NCI-H2029 treated with DMSO at 0.1 percent for 48 hours (cell line): ENCODE measurements around the gene KANSL1L.
A peak's percentile ranks its signal among the peaks of the same experiment; 100 is the strongest.

Experiments used
- DNase-seq: peaks from one replicate; lab custom pipeline; 2025; lab: John Stamatoyannopoulos, UW

KANSL1L gene

DNA sequence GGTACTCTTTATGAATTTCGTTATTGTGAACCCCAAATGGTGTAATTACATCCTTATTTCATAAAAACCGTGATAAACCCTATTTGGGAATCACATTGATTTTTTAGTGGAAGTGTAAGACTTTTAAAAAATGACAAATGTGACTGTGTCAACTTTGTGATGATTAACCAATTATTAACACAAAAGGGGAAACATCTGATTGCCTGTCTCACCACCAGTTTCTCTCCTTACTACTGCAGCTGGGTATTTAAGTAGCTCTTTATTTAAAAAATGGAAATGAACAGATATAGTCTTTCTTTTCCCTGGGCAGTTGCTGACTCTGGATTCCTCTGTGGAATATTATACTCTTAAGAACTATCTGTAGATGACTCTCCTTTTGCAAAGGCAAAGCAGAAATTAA, 180.4 kb downstream of the KANSL1L start:
- DNase-seq, result no peak

DNA sequence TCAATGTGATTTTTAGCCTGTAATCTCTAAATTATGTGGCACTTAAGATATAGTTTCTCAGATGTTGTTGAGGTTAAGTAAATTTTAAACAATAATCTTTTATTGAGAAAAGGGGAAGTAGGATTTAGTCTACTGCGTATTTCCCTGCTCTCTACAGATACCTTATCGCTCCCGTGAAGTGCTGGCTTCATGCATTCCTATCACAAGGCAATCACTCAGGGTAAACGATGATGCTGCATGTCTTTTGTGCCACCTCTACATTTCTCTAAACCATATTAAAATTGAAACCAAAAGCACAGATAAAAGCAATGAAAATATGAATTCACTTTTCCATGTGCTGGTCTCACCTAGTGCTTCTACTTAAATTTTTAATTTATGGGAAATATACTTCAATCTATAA, 183.2 kb downstream of the KANSL1L start:
- DNase-seq, result no peak

GRCh38 chr2:209986415-209986814, 184.8 kb downstream of the KANSL1L start:
- DNase-seq, result no peak

DNA sequence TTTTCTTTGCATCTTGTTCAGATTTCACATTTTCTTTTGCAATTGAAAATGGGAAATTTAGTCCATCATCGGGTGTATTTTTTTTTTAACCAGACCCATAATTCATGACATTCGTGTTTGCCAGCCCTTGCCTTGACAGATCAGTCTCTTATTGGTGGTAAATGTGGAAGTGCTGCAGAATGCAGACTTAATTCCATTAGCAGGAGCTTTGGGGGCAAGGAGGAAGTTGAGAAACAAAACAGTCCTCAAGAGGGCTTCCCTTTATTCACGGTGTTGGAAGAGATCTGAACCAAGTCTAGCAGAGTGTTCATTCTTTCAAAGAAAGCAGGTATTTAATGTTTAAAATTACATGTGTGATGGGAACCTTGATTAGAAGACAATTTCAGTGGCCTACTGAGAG, 185.3 kb downstream of the KANSL1L start:
- DNase-seq, result no peak

DNA sequence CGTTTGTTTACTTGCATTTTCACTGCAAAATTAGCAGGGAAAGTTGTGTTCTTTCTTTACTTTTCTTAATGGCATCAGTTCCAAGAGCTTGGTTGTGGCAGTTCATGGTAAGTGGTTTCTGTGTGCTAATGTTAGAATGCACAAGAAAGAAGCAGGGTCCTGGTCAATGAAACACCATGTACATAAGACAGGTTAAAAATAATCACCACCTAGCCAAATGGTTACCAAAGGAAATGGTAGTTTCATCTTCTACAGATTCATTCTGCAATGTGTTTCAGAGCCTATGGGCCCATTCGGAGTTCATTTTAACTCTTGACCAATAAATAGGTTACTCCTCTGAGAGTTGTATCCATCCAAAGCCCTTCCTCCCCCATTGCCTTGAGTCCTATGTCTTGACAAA, 186.9 kb downstream of the KANSL1L start:
- no peak for DNase-seq

DNA sequence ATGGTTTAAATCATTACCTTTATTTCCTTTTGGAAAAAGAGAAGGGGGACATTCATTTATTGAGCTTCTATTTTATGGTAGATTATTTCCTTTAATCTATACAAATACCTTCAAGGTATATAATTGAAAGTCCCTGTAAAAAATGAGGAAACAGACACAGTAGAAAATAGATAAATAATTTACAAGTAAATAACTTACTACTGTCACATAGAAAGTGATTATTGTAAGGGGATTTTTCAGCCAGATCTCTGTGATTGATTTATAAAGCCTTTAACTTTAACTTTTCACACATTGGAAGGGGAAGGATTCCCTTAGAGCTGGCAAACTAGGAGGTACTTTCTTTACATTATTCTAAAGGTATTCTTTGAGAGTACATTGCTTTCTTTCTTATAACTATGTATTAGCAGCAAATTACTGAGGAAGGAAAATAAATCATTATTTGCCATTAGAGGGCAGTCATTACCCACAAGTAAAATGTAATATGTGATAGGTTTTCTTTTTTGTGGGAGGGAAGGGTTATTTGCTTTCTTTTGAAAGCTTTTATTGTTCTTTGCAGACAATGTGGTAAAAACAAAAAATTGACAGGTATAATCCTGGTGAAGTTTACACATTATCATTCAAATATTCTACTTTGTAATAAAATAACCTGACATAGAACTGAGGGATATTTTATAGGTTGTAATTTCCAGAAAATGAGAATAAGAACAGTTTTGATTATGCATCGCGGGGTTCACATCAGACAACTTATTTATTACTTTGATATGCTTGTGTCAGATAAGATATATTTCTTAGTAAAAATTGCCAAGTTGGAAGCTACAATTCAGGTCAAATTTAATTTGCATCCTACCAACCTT, 193.6 kb downstream of the KANSL1L start:
- DNase-seq, result peak; percentile 23

GRCh38 chr2:209976698-209977385, 194.4 kb downstream of the KANSL1L start:
- DNase-seq, result no peak

GRCh38 chr2:209974576-209974975, 196.6 kb downstream of the KANSL1L start:
- DNase-seq, result no peak

- no peak for DNase-seq
Measured at GRCh38 chr2:209973328-209973727, 197.9 kb downstream of the KANSL1L start.
